HG02798 (cell line): ENCODE results near the gene SNAP25.

Experiments used
- ATAC-seq: cut with Tn5 transposase; IDR thresholded peaks from one replicate; pipeline ENCODE4 v1.9.1; 2021; ENCODE audit warnings: mild to moderate bottlenecking; ENCODE audit not compliant: unreplicated experiment, poor library complexity

Gene SNAP25

DNA sequence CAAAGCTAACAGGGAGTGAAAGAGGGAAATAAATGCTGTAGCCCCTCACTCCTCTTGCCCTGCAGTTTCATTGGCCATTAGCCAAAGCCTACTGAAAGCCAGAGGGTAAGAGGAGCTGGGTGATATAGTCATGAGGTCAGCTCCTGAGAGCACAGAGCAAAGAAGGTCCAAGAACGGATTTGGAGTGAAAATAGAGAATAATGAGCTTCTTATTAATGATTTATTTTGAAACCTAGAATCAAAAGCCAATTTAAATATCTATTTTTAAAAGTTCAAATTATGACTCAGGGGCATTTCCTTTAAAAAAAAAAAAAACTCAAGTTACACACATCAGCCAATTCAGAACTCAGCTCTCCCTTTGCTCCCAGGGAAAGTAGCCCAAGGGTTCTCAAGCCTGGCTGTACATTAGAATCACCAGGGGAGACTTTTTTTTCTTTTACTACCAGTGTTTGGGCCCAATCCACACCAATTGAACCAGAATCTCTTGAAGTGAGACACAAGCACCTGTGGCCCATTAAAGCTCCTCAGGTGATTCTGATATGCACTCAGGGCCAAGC lies 79.1 kb downstream of the SNAP25 start:
- ATAC-seq, result no peak

GRCh38 chr20:10300582-10301446 lies 82.2 kb downstream of the SNAP25 start:
- no peak for ATAC-seq

- no peak for ATAC-seq
Observed at GRCh38 chr20:10303852-10304251, 85.2 kb downstream of the SNAP25 start.

GRCh38 chr20:10304471-10305046 lies 85.9 kb downstream of the SNAP25 start:
- no peak for ATAC-seq

GRCh38 chr20:10306440-10307358 lies 88.1 kb downstream of the SNAP25 start:
- ATAC-seq, result no peak

GRCh38 chr20:10307359-10307735 lies 88.7 kb downstream of the SNAP25 start:
- ATAC-seq, result no peak

DNA sequence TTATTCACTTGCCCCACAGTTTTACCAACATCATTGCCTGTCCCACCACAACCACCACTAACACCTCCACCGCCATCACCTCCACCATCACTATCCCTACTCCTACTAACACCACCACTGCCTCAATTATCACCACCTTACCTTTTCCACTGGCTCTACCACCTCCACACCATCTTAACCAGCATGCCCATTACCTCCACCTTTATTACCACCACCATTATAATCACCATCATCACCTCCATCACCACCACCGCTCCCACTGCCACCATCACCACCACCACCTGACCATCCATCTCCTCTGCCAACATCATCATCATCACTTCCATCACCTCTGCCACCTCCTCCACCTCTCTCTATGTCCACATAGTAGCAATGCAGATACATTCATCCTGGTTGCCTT lies 90.0 kb downstream of the SNAP25 start:
- no peak for ATAC-seq

- no peak for ATAC-seq
Observed at GRCh38 chr20:10309326-10309725, 90.7 kb downstream of the SNAP25 start.

DNA sequence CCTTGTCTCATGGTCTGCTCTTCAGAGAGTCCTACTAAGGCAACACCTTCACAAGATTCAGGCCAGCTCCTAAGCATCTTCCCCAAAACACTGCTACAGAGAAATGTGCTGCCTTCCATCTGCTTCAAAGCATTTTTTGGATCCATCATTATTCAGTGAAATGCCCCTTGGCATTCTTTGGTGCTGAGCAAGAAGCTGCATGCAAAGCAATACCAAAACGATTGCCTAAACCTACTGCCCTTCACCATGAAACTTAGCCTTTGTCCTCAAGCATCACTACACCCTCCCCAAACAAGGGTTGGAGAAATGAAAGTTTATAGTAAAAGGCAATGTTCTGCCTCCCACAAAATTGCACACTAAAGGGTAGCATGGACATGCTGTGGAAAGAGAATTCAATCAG lies 93.5 kb downstream of the SNAP25 start:
- ATAC-seq, result no peak

- ATAC-seq, result no peak
Observed at GRCh38 chr20:10313215-10313614, 94.6 kb downstream of the SNAP25 start.

DNA sequence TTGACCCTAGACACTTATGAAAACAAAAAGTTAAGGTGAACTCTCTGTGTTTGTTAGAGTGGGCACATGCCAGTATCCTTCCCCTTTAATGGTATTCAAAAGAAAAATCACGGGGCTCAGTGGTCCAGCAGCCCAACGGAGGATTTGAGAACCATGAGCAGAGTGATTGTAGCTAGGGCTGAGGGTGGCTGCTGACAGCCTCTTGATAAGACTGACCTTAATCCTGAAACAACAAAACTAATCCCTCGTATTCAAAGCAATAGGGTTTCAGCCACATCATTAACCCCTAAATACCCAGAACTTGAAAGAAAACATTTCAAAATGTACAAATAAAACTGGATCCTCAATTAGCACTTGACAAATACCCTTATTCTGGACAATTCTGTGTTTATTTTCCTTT lies 95.1 kb downstream of the SNAP25 start:
- ATAC-seq, result no peak

GRCh38 chr20:10314198-10314597 lies 95.6 kb downstream of the SNAP25 start:
- ATAC-seq, result no peak

DNA sequence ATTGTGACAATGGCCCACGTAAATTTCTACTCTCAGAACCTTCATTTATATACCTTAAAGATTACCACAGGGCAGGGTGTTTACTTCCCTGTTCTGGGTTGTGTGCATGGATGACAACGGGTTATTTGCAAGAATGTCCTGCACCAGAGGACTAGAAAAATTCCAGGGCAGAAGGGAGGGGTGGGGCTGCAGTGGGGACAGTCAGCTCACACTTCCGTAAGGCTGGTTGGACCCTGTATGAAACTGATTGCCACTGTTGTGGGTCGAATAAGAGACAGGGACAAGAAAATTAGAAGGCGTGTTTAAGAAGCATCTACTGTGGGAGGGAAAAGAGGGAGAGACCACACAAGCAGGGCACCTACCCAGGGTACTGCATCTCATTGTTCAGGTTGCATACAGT lies 96.5 kb downstream of the SNAP25 start:
- ATAC-seq, result no peak

GRCh38 chr20:10316582-10316981 lies 98.0 kb downstream of the SNAP25 start:
- ATAC-seq, result no peak

DNA sequence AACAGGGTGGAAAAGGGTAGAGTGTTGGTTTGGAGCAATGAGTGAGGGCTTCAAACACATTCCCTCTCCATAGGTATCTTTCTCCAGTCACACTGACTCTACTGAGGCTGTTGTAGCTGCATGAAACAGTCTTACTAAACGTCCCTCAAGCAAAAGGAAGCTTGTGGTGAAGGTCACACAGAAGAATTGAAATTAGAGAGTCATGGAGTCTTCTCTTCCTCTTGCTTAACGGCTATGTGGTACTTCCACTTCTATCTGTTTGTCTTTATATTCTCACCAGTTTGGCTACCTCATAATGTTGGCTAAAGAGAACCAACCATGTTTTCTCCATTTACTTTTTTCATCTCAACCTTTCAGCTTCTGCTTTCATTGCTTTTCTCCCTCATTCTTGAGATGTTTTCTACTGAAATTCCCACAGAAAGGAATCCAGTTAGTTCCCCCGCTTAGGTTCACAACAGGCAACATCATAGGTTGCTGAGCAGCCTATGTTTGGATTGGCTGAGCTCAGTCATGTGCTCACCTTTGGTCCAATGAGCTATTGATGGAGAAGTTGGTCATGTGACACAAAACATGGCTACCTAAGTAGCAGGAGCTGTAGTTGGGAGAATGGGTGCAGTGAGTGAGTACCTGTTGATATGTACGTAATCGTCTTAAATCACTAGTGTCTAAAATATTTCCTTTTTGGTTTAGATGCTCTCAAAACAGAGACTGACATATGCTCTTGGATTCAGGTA lies 99.8 kb downstream of the SNAP25 start:
- no peak for ATAC-seq

DNA sequence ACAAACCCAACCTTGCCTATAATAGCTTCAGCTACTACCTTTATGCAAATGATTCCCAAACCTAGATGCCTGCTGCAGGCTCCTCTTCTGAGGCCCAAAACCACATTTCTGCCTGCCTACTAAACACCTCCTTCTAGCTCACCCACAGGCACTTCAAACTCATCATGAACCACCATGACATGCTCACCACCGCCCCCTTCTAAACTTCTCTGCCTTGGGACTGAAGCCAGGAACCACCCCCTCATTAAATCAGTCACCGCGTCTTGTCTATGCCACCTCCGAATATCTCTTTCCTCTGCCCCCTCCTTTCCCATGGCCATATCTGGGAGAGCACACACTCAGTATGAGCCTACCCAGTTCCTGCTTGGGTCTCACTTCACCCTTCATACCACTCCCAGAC lies 101.2 kb downstream of the SNAP25 start:
- ATAC-seq, result no peak

DNA sequence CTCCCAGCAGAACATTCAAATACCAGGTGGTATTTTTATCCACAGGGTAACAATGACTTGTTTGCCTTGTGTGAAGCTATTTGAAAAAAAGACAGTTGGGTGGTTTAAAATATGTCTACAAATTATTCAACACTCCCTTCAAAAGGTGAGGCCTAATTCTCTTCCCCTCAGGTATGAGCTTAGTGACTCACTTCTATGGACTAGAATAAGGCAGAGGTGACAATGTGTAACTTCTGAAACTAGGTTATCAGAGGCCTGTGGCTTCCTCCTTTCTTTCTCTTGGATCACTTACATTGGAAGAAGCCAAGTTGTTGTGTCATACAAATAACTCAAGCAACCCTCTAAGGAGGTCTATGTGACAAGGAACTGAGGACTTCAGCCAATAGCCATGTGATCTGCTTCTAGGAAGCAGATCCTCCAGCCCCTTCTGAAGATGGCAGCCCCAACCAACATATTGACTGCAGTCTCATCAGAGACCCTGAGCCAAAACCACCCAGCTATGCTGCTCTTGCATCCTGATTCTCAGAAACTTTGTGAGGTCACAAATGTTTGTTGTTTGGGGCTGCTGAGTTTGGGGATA lies 102.6 kb downstream of the SNAP25 start:
- ATAC-seq, result no peak

GRCh38 chr20:10322073-10323012 lies 103.7 kb downstream of the SNAP25 start:
- no peak for ATAC-seq

- ATAC-seq, result no peak
Observed at GRCh38 chr20:10323729-10324128, 105.1 kb downstream of the SNAP25 start.
